ENCODE measurements around the gene NPLOC4.
A peak's percentile ranks its signal among the peaks of the same experiment; 100 is the strongest.

Gene NPLOC4

DNA sequence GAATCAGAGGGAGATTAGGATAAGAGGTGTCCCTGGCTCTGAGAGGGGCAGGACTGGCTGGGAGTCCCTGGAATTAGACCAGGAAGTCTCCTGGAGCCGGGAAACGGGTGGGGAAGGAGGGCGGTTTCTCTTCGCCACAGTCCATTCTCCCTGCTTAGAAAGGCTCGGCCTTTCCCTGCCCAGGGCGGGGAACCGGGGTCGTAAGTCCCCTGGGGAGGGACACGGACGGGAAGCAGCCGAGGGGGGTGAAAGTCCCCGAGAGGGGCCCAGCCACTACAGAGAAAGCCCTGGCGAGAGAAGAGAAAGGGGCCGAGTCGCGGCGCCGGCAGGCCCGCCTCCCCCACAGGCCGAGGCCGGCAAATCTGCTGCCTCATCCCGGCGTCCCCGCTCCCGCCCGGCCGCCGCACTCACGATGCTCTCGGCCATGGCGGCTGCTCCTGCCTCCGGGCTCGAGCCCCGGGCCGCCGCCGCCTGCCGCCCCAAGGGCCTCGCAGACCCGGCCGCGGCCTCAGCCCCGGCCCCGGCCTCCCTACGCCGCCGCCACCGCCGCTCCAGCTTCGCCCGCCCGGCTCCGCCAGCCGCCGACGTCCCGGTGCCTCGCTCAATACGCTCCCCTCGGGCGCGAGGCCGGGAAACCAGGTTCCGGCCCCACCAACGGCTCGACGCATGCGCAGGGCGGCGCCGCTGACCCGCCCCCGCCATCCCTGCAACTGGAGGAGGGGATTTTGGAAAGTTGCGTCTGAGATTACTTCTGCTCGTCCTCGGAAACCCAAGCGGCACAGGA lies at the start of gene NPLOC4, which contains the start of gene TSPAN10:
NPLOC4 (minus strand) TSS at position 608 of the 784 bp plus-strand sequence; CDS start at position 426, 182 bp downstream.
TSPAN10 (plus strand) TSS at position 692 of the 784 bp plus-strand sequence. CDS start 5,217 bp downstream, outside the sequence.
- DNase-seq (ENCODE audit: low read depth), result peak; percentile 86
- H3K4me3 ChIP-seq (ENCODE audit: low read length), result peak within 1 kb of the TSS; percentile 96
- TF ChIP-seq CTCF (IDR thresholded peaks at IDR 0.05; ENCODE audit: insufficient read depth, low read depth, low read length, missing control alignments), result no peak

DNA sequence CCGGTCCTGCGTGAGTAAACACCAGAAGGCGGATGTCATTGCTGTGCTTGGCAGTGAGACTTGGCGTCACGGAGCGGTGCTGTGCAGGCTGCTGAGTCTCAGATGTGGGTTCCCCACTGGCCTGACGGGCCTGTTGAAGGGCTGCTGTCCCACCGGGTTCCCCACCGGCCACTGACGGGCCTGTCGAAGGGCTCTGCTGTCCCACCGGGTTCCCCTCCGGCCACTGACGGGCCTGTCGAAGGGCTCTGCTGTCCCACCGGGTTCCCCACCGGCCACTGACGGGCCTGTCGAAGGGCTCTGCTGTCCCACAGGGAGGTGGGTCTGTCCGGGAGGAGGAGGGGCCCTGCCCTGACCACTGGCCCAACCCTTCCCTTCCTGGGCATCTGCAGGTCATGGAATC lies 49.7 kb upstream of the NPLOC4 start:
- H3K4me3 ChIP-seq (ENCODE audit: low read length), result no peak overlapping the region
- TF ChIP-seq CTCF (IDR thresholded peaks at IDR 0.05; ENCODE audit: insufficient read depth, low read depth, low read length, missing control alignments), result no peak

GRCh38 chr17:81685108-81685507 lies 48.2 kb upstream of the NPLOC4 start:
- H3K4me3 ChIP-seq (ENCODE audit: low read length), result peak overlapping the region; percentile 77
- TF ChIP-seq CTCF (IDR thresholded peaks at IDR 0.05; ENCODE audit: insufficient read depth, low read depth, low read length, missing control alignments), result no peak
- DNase-seq (ENCODE audit: low read depth), result peak; percentile 92

More for the DNA sequence above, 49.7 kb upstream of the NPLOC4 start:
- no peak for DNase-seq (ENCODE audit: low read depth)

DNA sequence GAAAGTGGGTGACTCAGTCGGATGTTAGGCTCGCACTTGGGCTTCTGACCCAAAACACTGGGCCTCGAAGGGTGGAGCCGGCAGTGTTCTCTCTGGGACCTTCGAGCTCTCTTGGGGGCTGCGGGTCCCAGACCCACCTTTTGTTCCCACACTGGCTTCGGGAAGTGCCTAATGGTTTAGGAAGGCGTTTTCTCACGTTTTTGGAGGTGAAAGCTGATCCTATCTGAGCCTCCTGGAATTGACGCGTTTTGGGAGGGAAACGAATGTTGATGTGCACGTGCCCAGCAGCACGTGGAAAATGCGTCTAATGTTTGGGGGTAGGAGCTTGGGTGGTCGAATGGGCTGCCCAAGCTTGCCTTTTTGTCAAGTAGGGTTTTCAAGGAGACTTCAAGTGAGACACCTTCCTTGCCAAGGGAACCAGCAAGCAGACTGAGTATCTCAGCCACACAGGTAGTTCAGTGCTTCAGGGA lies 47.6 kb upstream of the NPLOC4 start:
- H3K4me3 ChIP-seq (ENCODE audit: low read length), result peak overlapping the region; percentile 77
- no peak for TF ChIP-seq CTCF (IDR thresholded peaks at IDR 0.05; ENCODE audit: insufficient read depth, low read depth, low read length, missing control alignments)
- peak; percentile 27 for DNase-seq (ENCODE audit: low read depth)

GRCh38 chr17:81683584-81684441 lies 46.9 kb upstream of the NPLOC4 start, which contains the start of the genes ARL16 and HGS:
Gene ARL16 (minus strand): TSS chr17:81683797. CDS start chr17:81683753, 44 bp downstream.
Gene HGS (plus strand): TSS chr17:81684011. CDS start chr17:81684067, 56 bp downstream.
- no peak for TF ChIP-seq CTCF (IDR thresholded peaks at IDR 0.05; ENCODE audit: insufficient read depth, low read depth, low read length, missing control alignments)
- H3K4me3 ChIP-seq (ENCODE audit: low read length), result peak within 1 kb of the TSS; percentile 77
- peak; percentile 99 for DNase-seq (ENCODE audit: low read depth)

DNA sequence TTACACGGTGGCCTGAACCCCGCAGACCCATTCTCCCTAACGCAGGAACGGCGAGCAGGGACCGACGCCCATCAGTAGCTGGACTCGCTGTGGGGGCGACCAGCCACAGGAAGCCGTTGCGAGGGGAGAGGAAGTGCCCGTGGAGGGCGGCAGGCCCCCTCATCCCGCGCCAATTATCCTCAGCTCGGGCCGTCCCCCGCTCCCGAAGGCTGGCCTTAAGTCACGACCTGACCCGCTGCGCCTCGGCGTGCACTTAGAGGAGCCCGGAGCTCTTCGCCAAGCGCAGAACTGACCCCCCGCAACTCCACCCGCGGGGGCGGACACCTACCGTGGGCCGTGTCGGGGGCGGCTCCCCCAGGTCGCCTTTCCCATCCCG lies 46.3 kb upstream of the NPLOC4 start:
- DNase-seq (ENCODE audit: low read depth), result no peak
- peak overlapping the region; percentile 77 for H3K4me3 ChIP-seq (ENCODE audit: low read length)
- TF ChIP-seq CTCF (IDR thresholded peaks at IDR 0.05; ENCODE audit: insufficient read depth, low read depth, low read length, missing control alignments), result no peak

All from epithelial cell of esophagus (primary cell).